Ishikawa (cell line): ENCODE data around the gene FSHR.

ENCODE experiments used
- CEBPB ChIP-seq: IDR thresholded peaks from 2 replicates; pipeline ENCODE4 v1.6.1; 2012
- CREB1 ChIP-seq: IDR thresholded peaks from 2 replicates; pipeline ENCODE4 v1.6.1; 2012; ENCODE audit warnings: low read depth
- EGR1 ChIP-seq: IDR thresholded peaks from 2 replicates; pipeline ENCODE4 v1.6.1; 2012
- EP300 ChIP-seq: IDR thresholded peaks from 2 replicates; pipeline ENCODE4 v1.6.1; 2012; ENCODE audit warnings: borderline replicate concordance
- FOXM1 ChIP-seq: IDR thresholded peaks from 2 replicates; pipeline ENCODE4 v1.6.1; 2012; ENCODE audit warnings: low read depth, borderline replicate concordance
- NFIC ChIP-seq: IDR thresholded peaks from 2 replicates; pipeline ENCODE4 v1.6.1; 2012
- RAD21 ChIP-seq: IDR thresholded peaks from 2 replicates; pipeline ENCODE4 v1.6.1; 2012; ENCODE audit warnings: low read depth
- TAF1 ChIP-seq: IDR thresholded peaks from 2 replicates; pipeline ENCODE4 v1.6.1; 2012; ENCODE audit warnings: low read depth, mild to moderate bottlenecking
- TCF12 ChIP-seq: IDR thresholded peaks from 2 replicates; pipeline ENCODE4 v1.6.1; 2012; ENCODE audit warnings: low read depth
- TEAD4 ChIP-seq: IDR thresholded peaks from 2 replicates; pipeline ENCODE4 v1.6.1; 2012
- YY1 ChIP-seq: IDR thresholded peaks from 2 replicates; pipeline ENCODE4 v1.6.1; 2012; ENCODE audit warnings: low read depth
- ZBTB7A ChIP-seq: IDR thresholded peaks from 2 replicates; pipeline ENCODE4 v1.6.1; 2012; ENCODE audit warnings: low read depth
- TF ChIP-seq, protein P1 (sequence below): IDR thresholded peaks from 2 replicates; pipeline ENCODE4 v1.6.1; 2012; ENCODE audit warnings: low read depth, mild to moderate bottlenecking
- TF ChIP-seq, protein P2 (sequence below): IDR thresholded peaks from 2 replicates; pipeline ENCODE4 v1.6.1; 2012
- TF ChIP-seq, protein P3 (sequence below): IDR thresholded peaks from 2 replicates; pipeline ENCODE4 v1.6.1; 2012

Gene FSHR

DNA sequence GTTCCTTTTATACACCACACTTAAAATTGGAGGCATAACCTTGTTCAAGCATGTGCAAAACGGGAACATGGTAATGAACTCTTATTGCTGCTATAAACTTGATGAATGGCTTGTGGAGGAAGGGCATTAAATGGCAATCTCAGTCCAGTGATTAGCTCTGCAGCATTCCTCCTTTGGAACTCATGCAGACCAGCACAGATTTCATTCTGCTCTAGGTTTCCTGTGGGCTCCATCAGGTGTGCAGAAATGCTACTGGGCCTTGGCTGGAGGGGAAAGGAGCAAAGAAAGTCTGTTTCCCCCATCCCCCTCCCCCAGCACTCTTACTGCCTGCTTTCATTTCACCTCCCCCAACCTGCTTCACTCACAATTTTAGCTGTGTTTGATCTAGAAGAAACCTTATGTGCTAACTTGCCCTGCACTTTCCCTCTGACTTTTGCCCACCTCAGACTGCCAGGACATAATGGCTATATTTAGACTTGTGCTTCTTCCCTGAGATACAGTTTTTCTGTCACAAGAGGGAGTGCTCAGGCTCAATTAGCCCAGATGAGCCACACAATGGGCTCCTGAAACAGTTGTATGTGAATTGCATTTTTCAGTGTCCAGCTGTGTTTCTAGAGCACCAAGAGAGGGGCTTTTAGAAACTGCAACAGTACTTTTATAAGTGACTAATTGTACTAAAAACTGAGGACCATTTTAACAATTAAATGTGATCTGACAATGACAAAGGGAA is 109.8 kb downstream of the FSHR start:
- TF ChIP-seq TEAD4 = no peak
- TF ChIP-seq TAF1 = no peak
- TF ChIP-seq, protein P1, sequence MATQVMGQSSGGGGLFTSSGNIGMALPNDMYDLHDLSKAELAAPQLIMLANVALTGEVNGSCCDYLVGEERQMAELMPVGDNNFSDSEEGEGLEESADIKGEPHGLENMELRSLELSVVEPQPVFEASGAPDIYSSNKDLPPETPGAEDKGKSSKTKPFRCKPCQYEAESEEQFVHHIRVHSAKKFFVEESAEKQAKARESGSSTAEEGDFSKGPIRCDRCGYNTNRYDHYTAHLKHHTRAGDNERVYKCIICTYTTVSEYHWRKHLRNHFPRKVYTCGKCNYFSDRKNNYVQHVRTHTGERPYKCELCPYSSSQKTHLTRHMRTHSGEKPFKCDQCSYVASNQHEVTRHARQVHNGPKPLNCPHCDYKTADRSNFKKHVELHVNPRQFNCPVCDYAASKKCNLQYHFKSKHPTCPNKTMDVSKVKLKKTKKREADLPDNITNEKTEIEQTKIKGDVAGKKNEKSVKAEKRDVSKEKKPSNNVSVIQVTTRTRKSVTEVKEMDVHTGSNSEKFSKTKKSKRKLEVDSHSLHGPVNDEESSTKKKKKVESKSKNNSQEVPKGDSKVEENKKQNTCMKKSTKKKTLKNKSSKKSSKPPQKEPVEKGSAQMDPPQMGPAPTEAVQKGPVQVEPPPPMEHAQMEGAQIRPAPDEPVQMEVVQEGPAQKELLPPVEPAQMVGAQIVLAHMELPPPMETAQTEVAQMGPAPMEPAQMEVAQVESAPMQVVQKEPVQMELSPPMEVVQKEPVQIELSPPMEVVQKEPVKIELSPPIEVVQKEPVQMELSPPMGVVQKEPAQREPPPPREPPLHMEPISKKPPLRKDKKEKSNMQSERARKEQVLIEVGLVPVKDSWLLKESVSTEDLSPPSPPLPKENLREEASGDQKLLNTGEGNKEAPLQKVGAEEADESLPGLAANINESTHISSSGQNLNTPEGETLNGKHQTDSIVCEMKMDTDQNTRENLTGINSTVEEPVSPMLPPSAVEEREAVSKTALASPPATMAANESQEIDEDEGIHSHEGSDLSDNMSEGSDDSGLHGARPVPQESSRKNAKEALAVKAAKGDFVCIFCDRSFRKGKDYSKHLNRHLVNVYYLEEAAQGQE = no peak
- no peak for TF ChIP-seq NFIC
- no peak for TF ChIP-seq TCF12
- no peak for TF ChIP-seq EGR1

DNA sequence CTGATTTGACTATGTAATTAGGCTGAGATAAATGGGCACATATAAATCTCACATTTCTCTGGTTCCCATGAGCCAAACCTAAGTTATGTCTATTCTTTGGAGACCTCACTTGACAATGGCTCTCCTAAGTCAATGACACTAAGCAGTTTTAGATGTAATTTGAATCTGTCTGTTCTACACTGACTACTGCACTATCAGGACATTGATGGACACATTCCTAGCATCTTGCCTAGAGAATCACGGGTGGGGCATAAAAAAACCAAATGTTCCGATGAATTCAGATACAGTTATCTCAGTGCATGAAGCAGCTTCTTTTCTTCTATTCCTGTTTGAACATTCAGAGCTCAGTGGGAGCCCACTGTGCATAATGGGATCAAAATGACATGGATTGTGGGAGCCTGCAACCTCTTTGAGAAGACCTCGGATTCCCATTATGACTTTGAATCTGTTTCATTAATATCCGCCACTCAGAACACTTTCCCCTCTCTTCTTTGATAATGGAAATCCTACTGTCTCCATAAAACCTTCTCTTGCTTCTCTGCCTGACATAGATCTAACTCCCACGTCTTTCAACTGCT is 110.8 kb downstream of the FSHR start:
- TF ChIP-seq, protein P1 = no peak
- no peak for TF ChIP-seq EGR1
- TF ChIP-seq ZBTB7A = no peak
- TF ChIP-seq, protein P2, sequence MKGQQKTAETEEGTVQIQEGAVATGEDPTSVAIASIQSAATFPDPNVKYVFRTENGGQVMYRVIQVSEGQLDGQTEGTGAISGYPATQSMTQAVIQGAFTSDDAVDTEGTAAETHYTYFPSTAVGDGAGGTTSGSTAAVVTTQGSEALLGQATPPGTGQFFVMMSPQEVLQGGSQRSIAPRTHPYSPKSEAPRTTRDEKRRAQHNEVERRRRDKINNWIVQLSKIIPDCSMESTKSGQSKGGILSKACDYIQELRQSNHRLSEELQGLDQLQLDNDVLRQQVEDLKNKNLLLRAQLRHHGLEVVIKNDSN = no peak
- no peak for TF ChIP-seq CEBPB

DNA sequence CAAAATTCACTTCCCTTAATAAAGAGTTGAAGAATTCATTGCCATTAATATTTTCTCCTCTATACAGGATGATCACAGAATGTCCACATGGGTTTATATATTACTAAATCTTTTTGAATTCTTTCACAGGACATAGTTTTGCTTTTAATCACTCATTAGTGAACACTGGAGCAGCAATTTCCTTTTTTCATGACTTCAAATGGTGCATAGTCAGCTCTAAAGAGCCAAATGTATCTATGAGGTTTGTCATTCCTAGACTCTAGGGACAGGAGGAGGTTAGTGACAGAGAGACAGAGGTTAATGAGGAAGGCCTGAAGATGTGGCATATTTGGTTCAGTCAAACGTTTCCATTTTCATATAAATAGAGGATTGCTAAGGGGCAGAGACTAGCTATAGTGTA is 111.8 kb downstream of the FSHR start:
- TF ChIP-seq ZBTB7A (no peak), EP300 (no peak), RAD21 (no peak), TAF1 (no peak), TEAD4 (no peak), CEBPB (no peak), NFIC (no peak), CREB1 (no peak), EGR1 (no peak), YY1 (no peak), FOXM1 (no peak), TCF12 (no peak)
- TF ChIP-seq, protein P2 = no peak
- TF ChIP-seq, protein P1 = no peak
- TF ChIP-seq, protein P3, sequence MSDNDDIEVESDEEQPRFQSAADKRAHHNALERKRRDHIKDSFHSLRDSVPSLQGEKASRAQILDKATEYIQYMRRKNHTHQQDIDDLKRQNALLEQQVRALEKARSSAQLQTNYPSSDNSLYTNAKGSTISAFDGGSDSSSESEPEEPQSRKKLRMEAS = no peak

DNA sequence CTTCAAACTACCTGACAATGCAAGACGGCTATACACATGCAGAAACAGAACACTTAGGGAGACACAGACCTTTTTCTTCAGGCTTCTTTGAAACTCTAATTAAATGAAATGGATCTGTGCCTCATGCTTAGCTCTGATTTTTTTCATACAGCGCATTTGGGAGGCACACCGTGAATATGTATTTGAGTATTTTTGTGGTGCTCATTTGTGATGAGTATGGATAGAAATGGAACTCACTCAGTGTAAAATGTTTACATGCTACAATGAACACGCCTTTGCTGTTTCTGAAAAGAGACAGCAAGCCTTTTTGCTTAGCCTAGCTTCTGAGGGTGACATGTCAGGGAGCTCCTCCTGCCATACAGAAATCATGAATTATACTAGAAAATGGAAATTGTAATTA is 113.3 kb downstream of the FSHR start:
- TF ChIP-seq, protein P2 = no peak
- TF ChIP-seq EGR1 (no peak), CREB1 (no peak)

DNA sequence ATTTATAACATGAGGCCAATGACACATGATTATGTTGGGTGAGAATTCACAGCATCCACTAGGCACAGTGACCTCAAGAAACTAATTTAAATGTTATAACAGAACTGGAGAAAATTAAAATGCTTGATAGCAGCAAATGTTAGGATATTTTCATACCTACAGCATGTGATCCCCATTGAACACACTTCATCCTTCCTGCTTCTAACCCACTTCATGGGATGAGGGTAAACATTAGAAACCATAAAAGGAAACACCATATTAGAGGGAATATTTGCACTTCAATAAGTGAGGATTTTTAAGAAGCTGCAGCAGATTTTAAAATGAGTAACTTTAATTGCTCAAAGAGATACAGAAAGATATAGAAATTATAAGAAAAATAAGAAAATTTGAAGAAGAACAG is 117.1 kb downstream of the FSHR start:
- TF ChIP-seq ZBTB7A = no peak
- TF ChIP-seq FOXM1 = no peak
- TF ChIP-seq RAD21 = no peak
- TF ChIP-seq NFIC = no peak
- TF ChIP-seq TCF12 = no peak
- TF ChIP-seq, protein P3 = no peak
- no peak for TF ChIP-seq CEBPB
- TF ChIP-seq YY1 = no peak
- TF ChIP-seq, protein P2 = no peak
- TF ChIP-seq, protein P1 = no peak
- no peak for TF ChIP-seq TEAD4
- TF ChIP-seq EGR1 = no peak
- no peak for TF ChIP-seq CREB1
- no peak for TF ChIP-seq TAF1
